Measurements from ENCODE around the gene TRAPPC6A.

Gene TRAPPC6A

DNA sequence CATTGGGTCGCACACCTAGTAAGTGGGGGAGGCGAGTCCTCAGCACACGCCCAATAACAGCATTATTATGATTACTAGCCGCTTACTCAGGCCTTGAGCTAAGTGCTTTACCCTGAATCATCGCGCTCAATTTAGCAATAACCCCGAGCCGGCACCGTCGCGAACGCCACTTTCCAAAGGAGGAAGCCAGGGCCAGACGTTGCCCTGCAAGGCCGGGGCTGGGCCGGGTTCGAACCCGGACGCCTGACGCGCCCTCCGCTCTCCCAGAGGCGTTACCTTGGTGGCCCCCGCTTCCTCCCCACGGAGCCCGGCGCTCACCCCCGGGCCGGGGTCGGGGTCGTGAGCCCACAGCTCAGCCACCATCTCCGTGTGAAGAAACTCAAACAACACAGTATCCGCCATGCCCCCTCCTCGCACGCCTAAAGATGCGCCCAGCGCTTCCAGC lies at the start of gene TRAPPC6A:
TSS of gene TRAPPC6A (minus strand) at position 421 of the 445 bp plus-strand sequence. CDS start at position 402, 19 bp downstream.
- TF ChIP-seq CTCF (IDR thresholded peaks at IDR 0.05; ENCODE audit: low read length, missing control alignments): no peak
- peak within 1 kb of the TSS; percentile 97 for H3K4me3 ChIP-seq (replicated peaks; ENCODE audit: low read depth, low read length)
- DNase-seq (ENCODE audit: low read depth): peak; percentile 46

DNA sequence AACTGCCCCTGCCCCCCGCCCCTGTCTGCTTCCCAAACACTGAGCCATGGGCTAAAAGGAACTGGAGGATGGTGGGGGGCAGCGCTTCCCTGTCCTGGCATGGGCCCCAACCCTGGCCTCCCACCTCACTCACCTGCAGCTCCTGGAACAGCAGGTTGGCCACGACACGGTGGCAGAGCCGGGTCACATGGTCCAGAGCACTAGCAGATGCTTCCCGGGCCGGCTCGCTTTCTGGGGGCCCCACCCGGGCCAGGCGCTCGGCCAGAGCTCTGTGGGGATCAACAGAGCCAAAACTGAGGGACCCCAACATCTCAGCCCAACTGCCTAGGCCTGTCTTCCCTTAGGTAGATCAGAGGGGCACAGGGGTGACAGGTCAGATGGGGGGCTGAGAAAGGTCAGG lies 46.6 kb upstream of the TRAPPC6A start:
- H3K4me3 ChIP-seq (replicated peaks; ENCODE audit: low read depth, low read length): no peak overlapping the region
- no peak for TF ChIP-seq CTCF (IDR thresholded peaks at IDR 0.05; ENCODE audit: low read length, missing control alignments)
- no peak for DNase-seq (ENCODE audit: low read depth)

DNA sequence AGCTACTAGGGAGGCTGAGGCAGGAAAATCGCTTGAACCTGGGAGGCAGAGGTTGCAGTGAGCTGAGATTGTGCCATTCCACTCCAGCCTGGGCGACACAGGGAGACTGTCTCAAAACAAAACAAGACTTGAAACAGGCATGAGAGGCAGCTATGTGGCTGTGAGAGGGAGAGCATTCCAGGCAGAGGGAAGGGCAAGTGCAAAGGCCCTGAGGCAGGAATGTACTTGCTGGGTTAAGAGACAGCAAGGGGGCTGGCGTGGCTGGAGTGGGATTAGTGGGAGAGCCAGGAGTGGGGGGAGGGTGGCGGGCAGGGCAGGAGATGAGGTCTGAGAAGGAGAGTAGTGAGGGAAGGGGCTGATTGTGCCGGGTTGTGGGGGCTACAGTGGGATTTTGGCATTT lies 45.8 kb upstream of the TRAPPC6A start:
- DNase-seq (ENCODE audit: low read depth): no peak
- TF ChIP-seq CTCF (IDR thresholded peaks at IDR 0.05; ENCODE audit: low read length, missing control alignments): no peak
- no peak overlapping the region for H3K4me3 ChIP-seq (replicated peaks; ENCODE audit: low read depth, low read length)

- TF ChIP-seq CTCF (IDR thresholded peaks at IDR 0.05; ENCODE audit: low read length, missing control alignments): no peak
- H3K4me3 ChIP-seq (replicated peaks; ENCODE audit: low read depth, low read length): no peak overlapping the region
- DNase-seq (ENCODE audit: low read depth): no peak
These were observed 44.7 kb upstream of the TRAPPC6A start for GRCh38 chr19:45222724-45223123.

DNA sequence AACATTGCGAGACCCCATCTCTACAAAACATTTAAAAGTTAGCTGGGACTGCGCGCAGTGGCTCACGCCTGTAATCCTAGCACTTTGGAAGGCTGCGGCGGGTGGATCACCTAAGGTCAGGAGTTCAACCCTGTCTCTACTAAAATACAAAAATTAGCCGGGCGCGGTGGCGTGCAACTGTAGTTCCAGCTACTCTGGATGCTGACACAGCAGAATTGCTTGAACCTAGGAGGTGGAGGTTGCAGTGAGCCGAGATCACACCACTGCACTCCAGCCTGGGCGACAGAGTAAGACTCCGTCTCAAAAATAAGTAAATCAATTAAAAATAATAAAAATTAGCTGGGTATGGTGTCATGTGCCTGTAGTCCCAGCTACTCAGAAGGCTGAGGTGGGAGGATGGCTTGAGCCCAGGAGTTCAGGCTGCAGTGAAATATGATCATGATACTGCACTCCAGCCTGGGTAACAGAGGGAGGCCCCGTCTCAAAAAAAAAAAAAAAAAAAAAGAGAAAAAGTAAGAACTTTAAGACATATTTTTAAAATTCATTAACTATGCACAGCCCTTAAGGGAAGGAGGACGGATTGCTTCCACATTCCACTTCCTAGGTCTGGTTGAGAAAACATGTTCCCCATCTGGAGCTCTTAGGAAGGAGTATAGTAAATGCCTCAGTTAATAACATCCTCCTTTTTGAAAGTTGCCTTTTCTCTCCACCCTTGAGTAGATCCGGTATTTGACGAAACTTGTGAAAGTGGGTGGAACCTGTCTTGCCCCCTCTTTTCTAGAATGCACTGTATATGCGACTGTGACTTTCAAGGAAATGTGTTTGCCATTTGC lies 41.1 kb upstream of the TRAPPC6A start:
- no peak for DNase-seq (ENCODE audit: low read depth)
- H3K4me3 ChIP-seq (replicated peaks; ENCODE audit: low read depth, low read length): no peak overlapping the region
- no peak for TF ChIP-seq CTCF (IDR thresholded peaks at IDR 0.05; ENCODE audit: low read length, missing control alignments)

DNA sequence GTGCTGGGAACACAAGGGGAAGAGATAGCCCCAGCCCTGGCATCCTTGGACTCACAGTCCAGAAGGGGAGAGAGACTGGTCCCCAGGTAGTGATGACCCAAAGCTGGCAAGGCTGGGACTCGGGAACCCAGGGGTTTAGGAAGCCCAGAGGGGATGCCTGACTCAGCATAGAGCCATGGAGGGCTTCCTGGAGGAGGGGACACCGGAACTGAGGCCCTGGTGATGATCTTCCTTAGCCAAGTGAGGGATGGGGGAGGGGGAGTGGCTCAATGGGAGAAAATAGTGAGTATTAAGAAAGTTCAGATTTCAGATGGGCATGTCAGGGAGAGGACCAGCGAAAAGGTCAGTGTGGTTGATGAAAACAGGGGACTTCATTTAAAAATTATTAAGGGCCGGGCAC lies 40.4 kb upstream of the TRAPPC6A start:
- no peak for TF ChIP-seq CTCF (IDR thresholded peaks at IDR 0.05; ENCODE audit: low read length, missing control alignments)
- DNase-seq (ENCODE audit: low read depth): no peak
- no peak overlapping the region for H3K4me3 ChIP-seq (replicated peaks; ENCODE audit: low read depth, low read length)

GRCh38 chr19:45217957-45218334 lies 39.9 kb upstream of the TRAPPC6A start:
- TF ChIP-seq CTCF (IDR thresholded peaks at IDR 0.05; ENCODE audit: low read length, missing control alignments): no peak
- no peak for DNase-seq (ENCODE audit: low read depth)
- H3K4me3 ChIP-seq (replicated peaks; ENCODE audit: low read depth, low read length): no peak overlapping the region
